ENCODE measurements around the gene RBM22.
A peak's percentile ranks its signal among the peaks of the same experiment; 100 is the strongest.
"Not testable (repeated sequence)": the region's sequence is repeated elsewhere in the genome, so short reads cannot be mapped to it uniquely, and the experiment has no call there.

RBM22 gene

DNA sequence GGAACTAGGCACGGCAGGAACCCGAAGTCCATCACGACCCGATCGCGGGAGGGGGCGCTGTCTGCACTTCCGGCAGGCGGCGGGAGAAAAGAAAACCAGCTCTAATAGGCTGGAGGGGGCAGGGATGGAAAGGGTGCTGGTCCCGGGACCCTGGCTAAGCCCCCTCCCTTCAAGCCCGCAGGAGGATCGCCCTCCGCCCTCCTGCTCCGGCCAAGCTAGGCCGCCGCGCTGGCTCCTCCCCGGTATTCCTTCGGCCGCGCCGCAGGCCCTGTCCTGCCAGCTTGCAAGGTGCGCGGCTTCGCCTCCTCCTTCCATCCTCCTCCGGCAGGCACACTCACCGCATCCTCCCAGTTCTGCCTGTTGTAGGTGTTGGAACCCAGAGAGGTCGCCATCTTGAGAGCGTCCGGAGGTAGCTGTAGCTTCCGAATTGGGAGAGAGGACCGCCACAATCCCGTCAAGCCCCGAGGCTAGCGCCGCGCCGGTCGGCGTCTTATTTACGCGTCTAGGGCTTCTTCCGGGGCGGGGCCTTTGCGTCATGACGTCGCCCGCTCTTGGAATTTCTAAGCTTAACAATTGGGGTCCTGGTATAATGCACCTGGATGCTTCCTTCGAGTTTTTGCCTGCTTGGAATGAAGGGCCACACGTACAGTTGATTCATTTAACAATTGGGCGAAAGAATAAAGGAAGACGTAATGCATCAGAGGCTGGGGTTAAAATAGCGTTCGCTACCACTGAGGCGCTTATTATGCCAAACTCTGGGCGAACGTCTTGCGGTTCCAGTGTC is at the start of gene RBM22:
RBM22 (minus strand) TSS at position 469 of the 784 bp plus-strand sequence; CDS start at position 392, 77 bp downstream.
- peak; percentile 67 for DNase-seq

- no peak for DNase-seq
Measured at GRCh38 chr5:150750469-150750868, 49.6 kb upstream of the RBM22 start.

GRCh38 chr5:150743142-150743488 is 42.3 kb upstream of the RBM22 start:
- not testable (repeated sequence) for DNase-seq

DNA sequence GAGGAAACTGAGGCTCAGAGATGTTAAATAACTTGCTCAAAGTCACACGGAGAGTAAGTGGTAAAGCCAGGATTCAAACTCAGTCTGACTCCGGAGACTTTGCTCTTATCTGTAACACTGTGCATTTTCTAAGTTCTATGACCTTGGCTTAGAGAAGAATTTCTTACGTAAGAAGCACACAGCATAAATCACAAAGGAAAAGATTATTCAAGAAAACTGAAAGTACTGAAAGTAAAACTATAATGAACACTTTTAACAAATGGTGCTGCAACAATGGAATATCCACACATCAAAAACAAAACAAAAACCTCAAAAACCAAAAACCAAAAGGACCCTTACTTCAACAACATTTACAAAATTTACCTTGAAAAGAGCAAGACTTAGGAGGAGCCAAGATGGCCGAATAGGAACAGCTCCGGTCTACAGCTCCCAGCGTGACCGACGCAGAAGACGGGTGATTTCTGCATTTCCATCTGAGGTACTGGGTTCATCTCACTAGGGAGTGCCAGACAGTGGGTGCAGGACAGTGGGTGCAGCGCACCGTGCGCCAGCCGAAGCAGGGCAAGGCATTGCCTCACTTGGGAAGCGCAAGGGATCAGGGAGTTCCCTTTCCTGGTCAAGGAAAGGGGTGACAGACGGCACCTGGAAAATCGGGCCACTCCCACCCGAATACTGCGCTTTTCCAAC is 41.7 kb upstream of the RBM22 start:
- not testable (repeated sequence) for DNase-seq

- DNase-seq, result no peak
Measured at GRCh38 chr5:150740992-150741391, 40.1 kb upstream of the RBM22 start.

DNA sequence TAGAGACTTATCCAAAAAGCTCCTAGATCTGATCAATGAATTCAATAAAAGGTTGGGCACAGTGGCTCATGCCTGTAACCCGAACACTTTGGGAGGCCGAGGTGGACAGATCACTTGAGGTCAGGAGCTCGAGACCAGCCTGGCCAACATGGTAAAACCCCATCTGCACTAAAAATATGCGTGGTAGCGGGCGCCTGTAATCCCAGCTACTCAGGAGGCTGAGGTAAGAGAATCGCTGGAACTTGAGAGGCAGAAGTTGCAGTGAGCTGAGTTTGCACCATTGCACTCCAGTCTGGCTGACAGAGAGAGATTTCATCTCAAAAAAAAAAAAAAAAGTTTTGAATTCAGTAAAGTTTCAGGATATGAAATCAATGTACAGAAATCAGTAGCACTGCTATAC is 38.0 kb upstream of the RBM22 start:
- no peak for DNase-seq

- no peak for DNase-seq
Measured at GRCh38 chr5:150734579-150735384, 33.9 kb upstream of the RBM22 start.

DNA sequence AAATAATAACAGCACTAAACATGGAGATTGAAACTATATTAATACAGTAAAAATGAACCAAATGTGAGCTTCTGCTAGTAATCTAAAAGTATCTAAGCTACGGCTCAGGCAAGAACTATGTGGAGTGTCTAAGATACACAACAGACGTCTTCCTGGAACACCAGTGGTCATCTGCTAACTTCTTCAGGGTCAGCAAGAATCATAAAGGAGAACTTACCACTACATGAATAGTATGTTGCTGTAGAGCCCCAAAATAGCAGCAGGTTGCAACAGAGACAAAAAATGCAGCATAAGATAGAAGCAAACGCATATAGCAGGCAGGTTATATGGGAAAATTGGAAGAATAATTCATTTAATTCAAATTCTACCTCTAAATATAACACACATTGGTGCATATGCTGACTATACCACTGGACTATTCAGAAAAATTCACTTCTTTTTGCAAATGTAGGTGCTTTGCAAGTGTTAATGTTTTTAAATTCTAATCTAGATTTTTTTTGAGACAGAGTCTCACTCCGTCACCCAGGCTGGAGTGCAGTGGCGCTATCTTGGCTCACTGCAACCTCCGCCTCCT is 30.9 kb upstream of the RBM22 start:
- no peak for DNase-seq

- DNase-seq, result no peak
Measured at GRCh38 chr5:150729859-150730258, 29.0 kb upstream of the RBM22 start.

GRCh38 chr5:150723845-150724244 is 23.0 kb upstream of the RBM22 start:
- DNase-seq, result no peak

DNA sequence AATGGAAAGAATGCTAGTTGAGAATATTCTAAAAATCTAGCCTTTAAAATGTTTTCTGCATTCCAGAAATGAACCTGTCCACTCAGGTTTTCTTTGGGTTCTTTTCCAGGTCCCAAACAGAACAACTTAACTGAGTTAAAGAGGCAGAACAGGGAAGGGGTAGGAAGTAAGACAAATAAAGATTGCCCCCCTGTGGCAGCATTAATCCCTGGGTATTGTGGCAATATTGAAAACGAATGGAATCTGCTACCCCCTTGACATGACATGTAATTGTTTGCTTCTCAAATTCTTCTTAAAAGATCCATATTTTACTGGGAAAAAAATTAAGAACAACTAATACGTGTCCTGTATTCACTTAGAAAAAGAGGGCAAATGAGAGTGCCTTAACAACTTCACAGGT is 9.3 kb upstream of the RBM22 start:
- DNase-seq, result no peak

DNA sequence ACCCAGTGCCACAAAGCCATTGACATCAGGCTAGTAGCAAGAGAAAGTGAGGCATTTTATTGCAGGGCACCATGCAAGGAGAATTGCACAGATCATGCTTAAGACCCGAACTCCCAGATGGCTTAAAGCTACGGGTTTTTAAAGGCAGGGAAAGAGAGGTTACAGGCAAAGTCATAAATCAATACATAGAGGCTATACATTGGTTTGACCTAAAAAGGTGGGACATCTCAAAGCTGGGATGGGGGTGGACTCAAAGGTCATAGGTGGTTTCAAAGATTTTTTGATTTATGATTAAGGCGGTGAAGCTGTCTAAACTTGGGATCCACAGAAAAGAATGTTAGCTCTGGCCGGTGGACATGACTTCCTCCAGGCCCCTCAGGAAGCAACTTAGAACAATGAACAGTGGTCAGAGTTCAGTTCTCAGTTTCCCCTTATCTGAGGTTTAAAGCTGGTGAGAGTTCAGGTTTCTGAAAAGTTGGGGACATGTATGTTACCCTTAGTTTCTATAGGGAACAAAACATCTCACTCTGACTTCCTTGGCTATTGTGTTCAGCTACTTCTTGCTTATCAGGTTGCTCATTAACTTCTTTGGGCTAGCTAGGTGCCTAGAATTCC is 6.0 kb upstream of the RBM22 start:
- DNase-seq, result no peak

DNA sequence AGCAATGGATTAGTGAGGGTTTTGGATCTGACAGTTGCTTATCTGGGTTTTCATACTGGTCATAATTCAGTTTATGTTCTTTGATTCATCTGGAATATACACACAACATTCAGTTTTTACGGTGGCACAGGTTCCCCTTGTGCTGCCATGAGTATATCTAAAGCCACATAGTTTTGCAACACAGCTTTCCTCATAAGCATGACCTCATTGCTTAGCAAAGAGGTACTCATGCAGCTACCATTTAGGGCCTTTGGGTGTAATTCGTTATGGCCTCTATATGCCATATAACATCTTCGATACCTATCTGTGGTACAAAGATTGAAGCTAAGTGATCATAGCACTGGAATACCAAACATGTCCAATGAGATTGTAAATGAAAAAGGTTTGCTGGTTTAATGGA is 2.9 kb upstream of the RBM22 start:
- DNase-seq, result no peak

DNA sequence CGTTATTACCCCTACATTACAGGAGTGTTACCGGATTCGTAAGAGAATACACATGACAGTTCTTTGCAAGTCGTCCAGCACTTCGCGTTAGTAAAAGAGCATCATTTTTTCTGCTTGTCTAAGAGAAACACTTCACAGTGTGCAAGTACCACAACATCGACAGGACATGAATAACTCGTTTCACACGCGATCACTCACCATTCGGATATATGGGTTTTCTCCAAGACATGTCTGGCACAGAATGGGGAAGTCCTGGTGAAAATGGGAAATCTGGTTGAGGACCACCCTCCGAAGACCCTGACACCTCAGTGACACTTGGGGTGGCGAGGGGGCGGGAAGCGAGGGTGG is 642 bp downstream of the RBM22 start:
- DNase-seq, result no peak

- DNase-seq, result no peak
Measured at GRCh38 chr5:150694612-150695011, 6.2 kb downstream of the RBM22 start.

DNA sequence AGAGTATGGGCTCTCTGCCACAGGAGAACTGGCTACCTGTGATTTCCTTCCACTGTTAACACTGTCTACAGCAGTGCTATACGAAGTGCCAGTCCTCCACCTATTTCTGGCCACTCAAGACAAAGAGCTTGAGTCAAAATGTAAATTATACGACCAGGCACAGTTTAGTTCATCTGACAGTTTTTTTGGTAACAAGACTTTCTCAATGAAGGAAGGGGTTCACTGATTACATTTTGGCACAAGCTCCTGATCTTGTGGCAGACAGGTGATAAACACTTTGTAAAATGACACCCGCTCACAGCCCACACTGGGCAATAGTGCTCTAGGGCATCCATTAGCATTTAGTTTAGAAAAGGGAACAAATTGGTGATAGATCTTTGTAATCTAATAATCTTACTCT is 8.6 kb downstream of the RBM22 start:
- no peak for DNase-seq

- DNase-seq, result no peak
Measured at GRCh38 chr5:150690760-150691159, 10.1 kb downstream of the RBM22 start.

DNA sequence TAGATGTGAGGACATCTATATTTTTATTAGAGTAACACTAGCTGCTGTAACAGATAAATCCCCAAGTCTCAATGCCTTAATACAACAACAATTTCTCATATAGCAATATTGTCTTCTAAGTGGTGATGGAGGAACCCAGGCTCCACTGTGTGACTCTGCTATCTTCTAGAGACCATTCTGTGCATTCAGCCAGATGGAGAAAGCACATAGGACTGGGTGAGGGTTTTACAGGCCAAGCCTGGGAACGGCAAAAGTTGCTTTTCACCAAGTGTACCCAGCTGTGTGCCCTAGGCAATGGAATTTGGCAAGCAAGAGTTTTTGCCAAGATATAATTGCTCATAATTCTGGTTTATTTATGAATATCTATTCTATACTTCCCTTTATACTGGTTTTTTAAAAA is 11.7 kb downstream of the RBM22 start:
- DNase-seq, result no peak

GRCh38 chr5:150676578-150676977 is 24.3 kb downstream of the RBM22 start:
- DNase-seq, result no peak

GRCh38 chr5:150675069-150675468 is 25.8 kb downstream of the RBM22 start:
- no peak for DNase-seq

GRCh38 chr5:150674341-150674821 is 26.5 kb downstream of the RBM22 start:
- DNase-seq, result no peak

DNA sequence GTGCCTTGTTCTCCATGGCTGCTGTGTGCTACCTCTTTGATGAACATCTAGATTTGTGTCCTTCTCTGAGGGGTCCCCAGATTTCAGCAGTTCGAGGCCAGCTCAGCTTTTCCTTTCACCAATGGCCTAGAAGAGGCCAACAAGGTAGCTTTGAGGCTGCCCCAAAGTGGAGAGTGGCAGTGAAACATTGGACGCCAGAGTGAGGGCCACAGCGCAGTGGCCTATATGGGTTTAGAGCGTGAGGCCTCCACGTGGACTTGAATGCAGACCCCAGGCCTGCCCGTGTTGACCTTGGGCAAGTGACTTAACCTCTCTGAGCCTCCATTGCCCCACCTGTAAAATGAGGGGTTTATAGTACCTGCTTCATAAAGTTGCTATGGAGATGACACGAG is 28.0 kb downstream of the RBM22 start:
- DNase-seq, result no peak
